ENCODE measurements around the gene DLG2. TPM values are rescaled to one million over a fixed set of nuclear protein-coding genes. Genes with fewer than 3 reads are reported as not detected.

DLG2 gene
- total and polyA plus RNA-seq, 2 of the 8 experiments (the other 6 are each of a cell fraction or from before 2014, with no cell fraction given) = 1.7 to 14.3 TPM

- H4K5ac ChIP-seq (ENCODE audit: insufficient read length, low read depth, low read length) = no peak overlapping the region
- H3K14ac ChIP-seq (ENCODE audit: insufficient read length) = no peak overlapping the region
- no peak for TF ChIP-seq SP4 (IDR thresholded peaks at IDR 0.05; ENCODE audit: low read length)
- TF ChIP-seq YY1 (IDR thresholded peaks at IDR 0.05; ENCODE audit: low read depth, low read length) = no peak
- DNase-seq (ENCODE audit: low read depth in 1 of 2, low spot score in 2 of 2) = no peak
- no peaks in the 10 kb centered on the region for H3K4me1 ChIP-seq (replicated peaks in 1 of 4; ENCODE audit: control insufficient read depth in 3 of 4, insufficient read depth in 4 of 4, low read length in 3 of 4)
- no peak overlapping the region for H3K18ac ChIP-seq (ENCODE audit: extremely low read depth, low read length)
- H3K4ac ChIP-seq (replicated peaks; ENCODE audit: insufficient read length, low read depth, low read length) = no peak overlapping the region
- no peak overlapping the region; a peak in 1 of 7 replicates for H3K9ac ChIP-seq (replicated peaks in 1 of 4; ENCODE audit: extremely low read depth in 1 of 4, low read depth in 3 of 4, low read length in 3 of 4)
- no peaks in the 10 kb centered on the region for H3K23me2 ChIP-seq (ENCODE audit: low read depth, low read length)
- H2BK15ac ChIP-seq (ENCODE audit: low read length) = no peak overlapping the region
- H4K20me1 ChIP-seq (replicated peaks in 1 of 2; ENCODE audit: control insufficient read depth in 1 of 2, insufficient read depth in 2 of 2, low read length in 2 of 2) = no peaks in the 10 kb centered on the region
- H3K36me3 ChIP-seq (ENCODE audit: control insufficient read depth in 2 of 4, insufficient read depth in 4 of 4, low read length in 3 of 4) = no peaks in the 10 kb centered on the region
- H2BK120ac ChIP-seq (replicated peaks; ENCODE audit: low read depth, low read length) = no peak overlapping the region
- H2BK5ac ChIP-seq (ENCODE audit: low read depth, low read length) = no peak overlapping the region
- H3K79me1 ChIP-seq (ENCODE audit: low read depth, low read length) = no peaks in the 10 kb centered on the region
- ChIA-PET CTCF (ENCODE audit: partially characterized antibody) (interaction anchor here (0.6 to 3.1 kb wide), 4 partner anchors 16 to 634 kb away, joined by 3 to 11 read pairs (median 4); no protein-coding TSS in a partner anchor), POLR2A (ENCODE audit: partially characterized antibody) (no interaction called here)
- no peak overlapping the region for H3K27ac ChIP-seq (ENCODE audit: low read depth, low read length)
- H3K4me2 ChIP-seq (ENCODE audit: insufficient read depth in 1 of 2, low read depth in 2 of 2, low read length in 2 of 2) = no peak overlapping the region
- H3K56ac ChIP-seq (replicated peaks; ENCODE audit: insufficient read length, low read depth, low read length) = no peak overlapping the region
- no peak overlapping the region for H2BK20ac ChIP-seq (ENCODE audit: low read length)
- H3K79me2 ChIP-seq (ENCODE audit: control insufficient read depth in 1 of 2, insufficient read depth in 2 of 2, low read length in 2 of 2) = no peaks in the 10 kb centered on the region
- 0 out of 4 replicates have a peak, but pooled peaks cover 0 to 3% of the 10 kb centered on the region in 2 experiments for H3K9me3 ChIP-seq (ENCODE audit: insufficient read depth in 2 of 2, low read depth in 1 of 2, low read length in 1 of 2)
- no peak for FAIRE-seq
- no peak overlapping the region for H2AFZ ChIP-seq (ENCODE audit: low read length)
- no peak overlapping the region for H2BK12ac ChIP-seq (ENCODE audit: low read depth, low read length)
- H3K4me3 ChIP-seq (ENCODE audit: extremely low read depth in 1 of 4, insufficient read depth in 2 of 4, low read depth in 3 of 4, low read length in 4 of 4) = no peak overlapping the region
- no peaks in the 10 kb centered on the region for H3K27me3 ChIP-seq (replicated peaks in 1 of 4; ENCODE audit: control insufficient read depth in 3 of 4, extremely low read depth in 1 of 4, insufficient read depth in 3 of 4, low read length in 3 of 4)
- no peak overlapping the region for H2AK5ac ChIP-seq (ENCODE audit: low read depth, low read length)
- H3K23ac ChIP-seq (ENCODE audit: insufficient read length) = no peak overlapping the region
- H4K8ac ChIP-seq (ENCODE audit: extremely low read depth, insufficient read depth, low read length) = no peak overlapping the region
- no peak overlapping the region for H4K91ac ChIP-seq (replicated peaks; ENCODE audit: insufficient read length, low read length)
- 92 to 100% methylated on average over 1 of the region's 1 CpG for WGBS, 2 experiments (ENCODE audit: extremely low coverage in 1 of 2, insufficient coverage in 1 of 2, insufficient read length in 1 of 2, insufficient replicate concordance in 2 of 2, low coverage in 1 of 2, low lambda C conversion rate in 2 of 2, missing lambda C conversion rate in 1 of 2)
These were observed 1774.2 kb downstream of the DLG2 start for GRCh38 chr11:83852775-83853442.
